ENCODE data around the gene TIMM50. TPM values are rescaled to one million over a fixed set of nuclear protein-coding genes. Genes with fewer than 3 reads are reported as not detected.

Gene TIMM50
- total and polyA plus RNA-seq, 2 of the 13 experiments (the other 11 are each of a cell fraction or from before 2014, with no cell fraction given): 91.1 to 92.5 TPM

- TF ChIP-seq CSRNP2 (CRISPR knock-in tag; conservative IDR thresholded peaks at IDR 0.05; ENCODE audit: low read depth) (no peak), ZBTB33 (CRISPR knock-in tag; IDR thresholded peaks at IDR 0.05) (no peak), ZNF557 (CRISPR knock-in tag; IDR thresholded peaks at IDR 0.05) (no peak), RBAK (CRISPR knock-in tag; IDR thresholded peaks at IDR 0.05) (no peak), IKZF4 (CRISPR knock-in tag; IDR thresholded peaks at IDR 0.05; ENCODE audit: borderline replicate concordance, low read depth, not compliant biosample characterization) (no peak), ZNF451 (CRISPR knock-in tag; IDR thresholded peaks at IDR 0.05) (peak; percentile 72; the same call in 1 of the 2 replicates), ZIK1 (CRISPR knock-in tag; IDR thresholded peaks at IDR 0.05; ENCODE audit: borderline replicate concordance, low read depth) (0 out of 2 replicates have a peak, but pooled peaks have one; percentile 7), ARHGAP35 (CRISPR knock-in tag; IDR thresholded peaks at IDR 0.05; ENCODE audit: borderline replicate concordance) (peak; percentile 35; the same call in 1 of the 2 replicates), ZNF543 (CRISPR knock-in tag; IDR thresholded peaks at IDR 0.05) (no peak; the same call in 1 of the 2 replicates), ZNF790 (CRISPR knock-in tag; IDR thresholded peaks at IDR 0.05; ENCODE audit: borderline replicate concordance) (no peak; the same call in 1 of the 2 replicates), PRMT3 (CRISPR knock-in tag; IDR thresholded peaks at IDR 0.05; ENCODE audit: borderline replicate concordance, low read depth) (no peak), ZSCAN22 (CRISPR knock-in tag; IDR thresholded peaks at IDR 0.05) (no peak; the same call in 1 of the 2 replicates), ZNF232 (CRISPR knock-in tag; IDR thresholded peaks at IDR 0.05; ENCODE audit: borderline replicate concordance) (no peak), NFATC3 (CRISPR knock-in tag; IDR thresholded peaks at IDR 0.05) (no peak), ZNF280B (CRISPR knock-in tag; IDR thresholded peaks at IDR 0.05; ENCODE audit: borderline replicate concordance) (no peak; the same call in 1 of the 2 replicates), BCL3 (CRISPR knock-in tag; IDR thresholded peaks at IDR 0.05) (no peak), ZNF234 (CRISPR knock-in tag; conservative IDR thresholded peaks at IDR 0.05) (no peak), KDM3A (CRISPR knock-in tag; IDR thresholded peaks at IDR 0.05; ENCODE audit: low read depth) (0 out of 2 replicates have a peak, but pooled peaks have one; percentile 58), ZNF839 (CRISPR knock-in tag; IDR thresholded peaks at IDR 0.05; ENCODE audit: borderline replicate concordance) (peak; percentile 92), ZNF775 (CRISPR knock-in tag; IDR thresholded peaks at IDR 0.05; ENCODE audit: borderline replicate concordance) (no peak; the same call in 1 of the 2 replicates), ZFYVE20 (CRISPR knock-in tag; IDR thresholded peaks at IDR 0.05; ENCODE audit: borderline replicate concordance, low read depth) (no peak)
These were observed at the start of gene TIMM50 (continued) for GRCh38 chr19:39480337-39481228.

Measured in HepG2 (cell line).